Fibroblast of mammary gland (primary cell): ENCODE measurements around the gene SLC15A2.

Source experiments
- DNase-seq: peaks from one replicate; pipeline ENCODE4 v3.0.0-alpha.2; 2010; ENCODE audit warnings: low read depth
- H3K4me3 ChIP-seq: 2 replicates; pipeline ENCODE4 v1.5.1; 2011; ENCODE audit warnings: low read depth, mild to moderate bottlenecking, low read length, moderate library complexity; ENCODE audit not compliant: control insufficient read depth
- TF ChIP-seq, protein P1 (sequence below): conservative IDR thresholded peaks from 2 replicates; pipeline ENCODE4 v1.5.1; 2011; ENCODE audit warnings: low read depth, low read length, inconsistent platforms; ENCODE audit not compliant: control insufficient read depth, insufficient read depth

The SLC15A2 gene

DNA sequence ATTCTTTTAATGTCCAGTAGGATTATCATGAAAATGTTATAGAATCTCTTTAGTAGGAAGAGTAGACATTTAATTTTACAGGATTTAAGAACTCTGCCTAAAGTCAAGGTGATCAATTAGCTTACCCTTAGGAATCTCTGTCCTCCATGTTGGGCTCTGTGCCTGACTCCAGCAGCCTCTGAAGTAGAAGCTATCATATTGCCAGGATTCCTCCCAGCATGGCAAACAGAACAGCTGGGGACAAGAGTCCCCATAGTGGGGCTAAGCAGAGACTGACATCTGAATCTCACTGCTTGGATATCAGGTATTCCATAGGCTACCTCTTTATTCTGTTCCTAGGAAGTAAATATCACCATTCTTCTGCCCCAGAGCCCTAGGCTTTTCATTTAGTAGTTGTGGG is 1.5 kb downstream of the SLC15A2 start:
- no peak for DNase-seq
- TF ChIP-seq, protein P1, sequence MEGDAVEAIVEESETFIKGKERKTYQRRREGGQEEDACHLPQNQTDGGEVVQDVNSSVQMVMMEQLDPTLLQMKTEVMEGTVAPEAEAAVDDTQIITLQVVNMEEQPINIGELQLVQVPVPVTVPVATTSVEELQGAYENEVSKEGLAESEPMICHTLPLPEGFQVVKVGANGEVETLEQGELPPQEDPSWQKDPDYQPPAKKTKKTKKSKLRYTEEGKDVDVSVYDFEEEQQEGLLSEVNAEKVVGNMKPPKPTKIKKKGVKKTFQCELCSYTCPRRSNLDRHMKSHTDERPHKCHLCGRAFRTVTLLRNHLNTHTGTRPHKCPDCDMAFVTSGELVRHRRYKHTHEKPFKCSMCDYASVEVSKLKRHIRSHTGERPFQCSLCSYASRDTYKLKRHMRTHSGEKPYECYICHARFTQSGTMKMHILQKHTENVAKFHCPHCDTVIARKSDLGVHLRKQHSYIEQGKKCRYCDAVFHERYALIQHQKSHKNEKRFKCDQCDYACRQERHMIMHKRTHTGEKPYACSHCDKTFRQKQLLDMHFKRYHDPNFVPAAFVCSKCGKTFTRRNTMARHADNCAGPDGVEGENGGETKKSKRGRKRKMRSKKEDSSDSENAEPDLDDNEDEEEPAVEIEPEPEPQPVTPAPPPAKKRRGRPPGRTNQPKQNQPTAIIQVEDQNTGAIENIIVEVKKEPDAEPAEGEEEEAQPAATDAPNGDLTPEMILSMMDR, result no peak
- no peak overlapping the region for H3K4me3 ChIP-seq

DNA sequence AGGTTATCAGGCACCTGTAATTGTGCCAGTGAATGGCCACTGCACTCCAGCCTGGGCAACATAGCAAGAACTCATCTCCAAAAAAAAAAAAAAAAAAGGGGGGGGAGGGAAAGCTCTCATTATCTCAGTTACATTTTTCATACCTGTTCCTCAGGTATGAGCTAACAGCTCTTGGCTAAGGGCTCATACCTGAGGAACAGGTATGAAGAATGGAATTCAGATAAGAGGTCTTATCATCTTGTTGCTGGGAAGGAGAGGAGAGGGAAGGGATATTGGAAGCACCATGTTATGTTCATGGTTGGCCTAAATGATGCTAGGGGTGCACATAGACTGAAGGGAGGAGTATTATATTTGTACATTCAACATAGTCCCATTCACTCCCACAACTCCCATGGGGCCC is 2.6 kb downstream of the SLC15A2 start:
- TF ChIP-seq, protein P1, result no peak
- no peak overlapping the region for H3K4me3 ChIP-seq
- DNase-seq, result no peak

DNA sequence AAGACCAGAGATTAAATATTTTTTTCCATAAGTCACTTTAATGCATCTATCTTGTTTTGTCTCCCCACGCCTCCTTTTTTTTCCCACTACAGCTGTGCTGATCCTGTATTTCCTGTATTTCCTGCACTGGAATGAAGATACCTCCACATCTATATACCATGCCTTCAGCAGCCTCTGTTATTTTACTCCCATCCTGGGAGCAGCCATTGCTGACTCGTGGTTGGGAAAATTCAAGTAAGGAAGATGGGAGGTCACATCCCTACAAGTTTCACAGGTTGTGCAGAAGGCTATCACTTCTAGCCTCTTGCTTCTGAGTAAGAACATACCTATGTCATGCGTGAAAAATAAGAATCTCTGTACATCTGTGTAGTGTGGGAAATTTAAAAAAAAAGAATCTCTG is 3.1 kb downstream of the SLC15A2 start:
- DNase-seq, result no peak
- no peak overlapping the region for H3K4me3 ChIP-seq
- TF ChIP-seq, protein P1, result no peak

DNA sequence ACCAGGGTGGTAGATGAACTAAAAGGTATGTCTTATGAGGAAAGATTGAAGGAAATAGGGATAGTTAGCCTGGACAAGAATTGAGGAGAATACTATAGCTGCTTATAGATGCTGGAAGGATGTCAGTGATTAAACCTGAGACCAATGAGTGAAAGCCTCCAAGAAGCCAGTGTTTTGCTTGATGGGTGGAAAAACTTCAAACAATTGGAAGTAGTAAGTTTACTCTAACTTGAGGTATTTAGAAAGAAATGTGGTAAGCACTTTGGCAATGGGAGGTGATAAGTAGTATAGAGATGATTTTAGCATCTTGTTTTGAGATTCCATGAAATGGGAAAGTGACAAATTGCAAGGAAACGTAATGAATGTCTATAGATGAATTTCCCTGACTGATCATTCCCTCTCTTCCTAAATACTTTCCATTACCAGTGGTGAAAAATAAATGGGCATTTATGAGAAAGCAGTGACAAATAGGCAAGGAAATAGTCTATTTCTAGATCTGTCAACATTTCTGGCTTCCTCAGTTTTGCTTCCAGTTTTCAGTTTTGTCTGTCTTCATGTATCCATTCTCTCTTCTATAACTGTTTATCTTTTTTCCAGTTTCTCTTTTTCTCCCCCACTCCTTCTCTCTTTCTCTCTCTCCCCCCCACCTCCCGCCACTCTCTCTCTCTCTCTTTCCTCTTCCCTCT is 19.2 kb downstream of the SLC15A2 start:
- TF ChIP-seq, protein P1, result no peak
- no peak for DNase-seq
- H3K4me3 ChIP-seq, result no peak overlapping the region

DNA sequence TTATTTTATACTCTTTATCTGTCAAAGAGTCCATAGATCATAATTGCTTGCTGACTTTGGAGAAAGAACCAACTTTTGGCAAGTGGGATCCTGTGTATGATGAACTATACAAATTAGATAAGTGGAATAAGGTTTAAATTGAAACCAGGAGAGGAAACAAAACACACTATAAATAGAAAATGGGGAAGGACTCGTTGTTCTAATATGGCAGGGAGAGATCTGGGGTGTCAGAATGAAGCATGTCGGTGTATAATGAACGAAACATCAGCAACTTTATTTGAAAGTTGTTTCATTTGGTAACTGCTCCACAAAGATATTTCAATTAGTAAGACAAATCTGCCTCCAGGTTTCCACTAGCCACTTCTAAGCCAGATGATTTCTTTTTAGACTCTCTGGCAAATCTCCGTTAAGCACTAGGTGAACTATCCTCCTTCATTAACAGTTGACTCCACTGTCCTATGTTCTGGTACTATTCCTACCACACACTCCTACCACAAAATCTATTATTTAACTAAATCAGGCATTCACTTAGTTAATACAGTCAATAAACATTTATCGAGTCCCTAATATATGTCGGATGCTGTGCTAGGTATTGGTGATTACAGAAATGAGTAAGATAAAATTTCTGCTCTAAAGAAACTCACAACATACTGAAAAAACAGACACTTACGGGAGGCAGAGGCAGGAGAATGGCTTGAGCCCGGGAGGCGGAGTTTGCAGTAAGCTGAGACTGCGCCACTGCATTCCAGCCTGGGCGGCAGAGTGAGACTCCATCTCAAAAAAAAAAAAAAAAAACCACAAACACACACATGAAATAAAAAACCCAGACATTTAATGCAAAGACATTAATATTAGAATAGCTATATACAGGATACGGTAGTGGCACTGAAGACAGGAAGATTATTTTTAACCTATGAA is 20.1 kb downstream of the SLC15A2 start:
- H3K4me3 ChIP-seq, result no peak overlapping the region
- TF ChIP-seq, protein P1, result no peak
- no peak for DNase-seq

DNA sequence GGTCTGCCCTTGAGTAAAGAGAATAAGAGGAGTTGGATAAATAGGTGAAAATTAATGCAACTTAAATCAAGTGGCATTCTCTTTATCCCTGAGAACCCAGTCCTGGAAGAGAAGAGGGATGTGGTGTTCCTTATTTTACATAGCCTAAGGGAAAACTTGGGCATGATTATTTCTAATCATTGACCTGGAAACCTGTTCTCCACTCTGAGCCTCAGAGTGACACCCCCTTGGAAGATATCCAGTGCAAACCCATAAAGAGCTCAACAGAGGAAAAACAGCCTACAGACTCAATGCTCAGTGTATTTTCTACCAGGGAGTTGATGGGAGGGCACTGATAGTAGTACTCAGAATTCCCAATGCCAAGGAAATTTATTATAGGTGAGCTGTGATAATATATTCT is 22.0 kb downstream of the SLC15A2 start:
- DNase-seq, result no peak
- TF ChIP-seq, protein P1, result no peak
- H3K4me3 ChIP-seq, result no peak overlapping the region
